Skeletal muscle satellite cell (primary cell): ENCODE measurements around the gene C14orf132.
"Not testable (repeated sequence)": the region's sequence is repeated elsewhere in the genome, so short reads cannot be mapped to it uniquely, and the experiment has no call there.

Experiments used
- H3K27me3 ChIP-seq: 2 replicates; pipeline ENCODE4 v1.7.0; 2013; ENCODE audit warnings: low read length; ENCODE audit not compliant: control insufficient read depth, insufficient read depth
- H3K36me3 ChIP-seq: 2 replicates; pipeline ENCODE4 v1.7.0; 2013; ENCODE audit warnings: mild to moderate bottlenecking, control low read depth, low read length; ENCODE audit not compliant: insufficient read depth
- H3K4me1 ChIP-seq: 2 replicates; pipeline ENCODE4 v1.7.0; 2013; ENCODE audit warnings: low read length; ENCODE audit not compliant: control insufficient read depth, insufficient read depth
- H3K4me2 ChIP-seq: 2 replicates; pipeline ENCODE4 v1.7.0; 2013; ENCODE audit warnings: mild to moderate bottlenecking, low read length
- H3K4me3 ChIP-seq: 2 replicates; pipeline ENCODE4 v1.7.0; 2013; ENCODE audit warnings: low read length
- H3K9ac ChIP-seq: 2 replicates; pipeline ENCODE4 v1.7.0; 2013; ENCODE audit warnings: mild to moderate bottlenecking, low read depth, low read length, moderate library complexity
- H3K9me3 ChIP-seq: replicated peaks from 2 replicates; pipeline ENCODE4 v1.7.0; 2013; ENCODE audit warnings: mild to moderate bottlenecking, control low read depth, low read length

Gene C14orf132

DNA sequence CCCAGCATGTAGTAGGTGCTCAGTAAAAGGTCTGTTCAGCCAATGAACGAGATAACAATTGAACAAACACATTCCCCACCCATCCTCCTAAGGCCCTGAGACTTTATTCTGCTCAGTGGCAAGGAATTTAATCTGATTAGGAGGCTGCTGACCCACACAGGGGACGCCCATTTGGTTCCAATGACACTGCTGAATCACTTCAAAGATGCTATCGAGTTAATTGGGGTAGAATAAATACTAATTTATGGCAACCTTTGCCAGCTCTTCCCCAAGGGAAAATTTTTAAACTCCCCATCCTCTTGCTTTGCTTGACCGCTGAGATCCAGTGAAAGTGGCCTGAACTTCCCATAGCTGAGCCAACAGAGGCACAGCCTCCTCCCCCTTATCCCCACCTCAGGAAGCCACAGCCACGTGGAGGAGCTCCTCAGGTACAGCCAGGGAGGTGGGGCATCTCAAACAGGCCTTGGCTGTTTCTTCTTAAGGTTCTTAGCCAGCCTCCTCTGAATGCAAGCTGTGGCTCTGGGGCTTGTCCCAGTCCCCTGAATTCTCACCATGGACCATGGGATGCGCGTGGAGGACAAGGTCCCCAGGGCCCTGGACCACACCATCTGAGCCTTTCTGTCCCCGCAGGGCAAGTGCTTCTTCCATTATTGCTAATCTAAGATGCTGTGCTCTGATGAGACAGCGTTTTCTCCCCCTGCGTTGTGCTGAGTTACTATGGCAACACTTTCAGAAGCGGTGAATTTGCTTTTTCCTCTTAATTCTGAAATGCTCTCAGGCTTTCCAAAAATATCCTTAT is 26.7 kb downstream of the C14orf132 start:
- no peaks in the 10 kb centered on the region for H3K4me1 ChIP-seq
- no peak overlapping the region for H3K9ac ChIP-seq
- no peaks in the 10 kb centered on the region for H3K27me3 ChIP-seq
- H3K9me3 ChIP-seq = no peaks in the 10 kb centered on the region
- no peak overlapping the region for H3K4me2 ChIP-seq
- H3K4me3 ChIP-seq = no peak overlapping the region
- H3K36me3 ChIP-seq = peaks cover 4% of the 10 kb centered on the region

DNA sequence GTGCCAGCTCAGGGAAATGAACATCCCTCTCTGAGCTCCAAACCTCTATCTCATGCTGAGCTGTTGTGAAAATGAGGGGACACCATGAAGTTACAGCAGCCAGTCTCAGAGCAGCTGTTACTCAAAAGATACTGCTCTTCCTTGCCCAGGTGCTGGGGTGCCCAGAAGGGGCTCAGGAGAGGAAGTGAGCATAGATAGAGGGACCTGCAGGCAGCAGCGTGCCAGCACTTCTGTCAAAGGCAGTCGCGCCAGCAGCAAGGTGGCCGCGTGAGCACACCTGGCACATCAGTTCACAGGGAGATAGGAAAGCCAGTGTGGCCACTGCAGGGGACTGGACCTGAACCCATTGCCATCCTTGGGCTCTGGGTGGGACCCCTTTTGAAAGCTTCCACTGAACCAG is 27.8 kb downstream of the C14orf132 start:
- no peak overlapping the region for H3K9ac ChIP-seq
- H3K9me3 ChIP-seq = no peaks in the 10 kb centered on the region
- H3K27me3 ChIP-seq = no peaks in the 10 kb centered on the region

GRCh38 chr14:96067985-96068930 is 29.1 kb downstream of the C14orf132 start:
- H3K9me3 ChIP-seq = no peaks in the 10 kb centered on the region
- no peak overlapping the region for H3K9ac ChIP-seq
- H3K4me3 ChIP-seq = no peak overlapping the region
- no peaks in the 10 kb centered on the region for H3K27me3 ChIP-seq
- H3K4me2 ChIP-seq = no peak overlapping the region
- H3K4me1 ChIP-seq = no peaks in the 10 kb centered on the region
- no peaks in the 10 kb centered on the region for H3K36me3 ChIP-seq

More for the DNA sequence above, 27.8 kb downstream of the C14orf132 start:
- H3K4me2 ChIP-seq = no peak overlapping the region
- H3K4me3 ChIP-seq = no peak overlapping the region
- H3K4me1 ChIP-seq = no peaks in the 10 kb centered on the region
- peaks cover 3% of the 10 kb centered on the region for H3K36me3 ChIP-seq

DNA sequence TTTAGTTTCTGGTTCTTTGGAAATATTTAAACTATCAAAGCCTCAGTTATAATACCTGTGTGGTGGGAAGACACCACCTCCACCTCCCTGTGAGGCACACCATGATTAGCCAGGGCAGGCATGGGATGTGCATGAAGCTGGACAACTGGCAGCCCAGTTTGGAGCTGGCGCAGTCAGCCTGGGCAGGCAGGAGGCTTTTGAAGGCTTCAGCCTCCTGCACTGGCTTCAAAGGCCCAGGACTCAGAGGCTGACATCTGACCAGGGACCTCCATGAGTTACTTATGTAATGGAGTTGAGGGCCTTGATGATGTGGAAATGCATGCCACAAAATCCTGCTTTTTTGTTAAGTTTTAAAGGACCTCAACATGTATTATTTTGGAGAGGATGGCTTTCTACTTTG is 30.3 kb downstream of the C14orf132 start:
- H3K4me2 ChIP-seq = no peak overlapping the region
- no peak overlapping the region for H3K4me3 ChIP-seq
- no peaks in the 10 kb centered on the region for H3K4me1 ChIP-seq
- H3K36me3 ChIP-seq = no peaks in the 10 kb centered on the region
- H3K9me3 ChIP-seq = no peaks in the 10 kb centered on the region
- no peak overlapping the region for H3K9ac ChIP-seq
- no peaks in the 10 kb centered on the region for H3K27me3 ChIP-seq

DNA sequence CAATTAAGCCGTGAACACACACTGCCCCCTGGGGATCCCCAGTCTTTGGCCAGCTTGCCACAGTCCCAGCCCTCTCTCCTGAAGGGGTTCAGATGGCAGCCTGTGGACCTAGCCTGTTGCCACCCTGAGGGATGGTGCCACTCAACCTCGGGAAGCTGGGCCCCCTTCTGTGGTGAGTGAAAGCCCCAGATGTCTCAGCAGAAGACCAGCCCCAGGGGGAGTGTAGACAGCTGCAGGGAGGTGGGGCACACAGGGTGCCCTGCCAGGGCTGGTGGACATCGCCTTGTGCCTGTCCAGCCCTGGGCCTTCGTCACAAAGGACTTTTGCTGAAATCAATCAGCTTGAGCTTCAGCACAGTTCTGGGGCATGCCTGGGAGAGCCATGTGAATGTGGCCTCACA is 32.4 kb downstream of the C14orf132 start:
- H3K36me3 ChIP-seq = no peaks in the 10 kb centered on the region
- H3K4me2 ChIP-seq = no peak overlapping the region
- no peaks in the 10 kb centered on the region for H3K9me3 ChIP-seq
- no peaks in the 10 kb centered on the region for H3K27me3 ChIP-seq
- no peak overlapping the region for H3K9ac ChIP-seq
- H3K4me1 ChIP-seq = no peaks in the 10 kb centered on the region
- no peak overlapping the region for H3K4me3 ChIP-seq

DNA sequence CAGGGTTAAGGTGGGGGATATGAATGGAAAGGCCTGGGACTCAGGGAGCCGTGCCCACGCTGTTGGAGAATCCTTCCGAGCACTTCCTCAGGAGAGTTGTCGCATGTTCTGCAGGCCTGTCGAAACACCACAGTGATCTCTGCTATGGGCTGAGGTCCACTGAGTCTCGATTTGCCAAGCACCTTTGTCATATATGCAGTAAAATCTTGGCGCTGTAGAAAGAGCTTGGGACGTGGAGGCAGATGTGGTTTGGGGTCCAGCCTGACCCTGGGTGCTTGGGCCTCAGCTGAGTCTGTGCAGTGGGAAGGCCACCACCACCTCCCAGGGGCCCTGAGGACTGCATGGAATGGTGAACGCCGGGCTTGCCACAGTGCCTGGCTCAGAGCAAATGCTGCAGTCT is 32.9 kb downstream of the C14orf132 start:
- no peaks in the 10 kb centered on the region for H3K4me1 ChIP-seq
- no peak overlapping the region for H3K4me2 ChIP-seq
- H3K36me3 ChIP-seq = no peaks in the 10 kb centered on the region
- H3K9me3 ChIP-seq = no peaks in the 10 kb centered on the region
- no peak overlapping the region for H3K4me3 ChIP-seq
- H3K27me3 ChIP-seq = no peaks in the 10 kb centered on the region
- H3K9ac ChIP-seq = no peak overlapping the region

DNA sequence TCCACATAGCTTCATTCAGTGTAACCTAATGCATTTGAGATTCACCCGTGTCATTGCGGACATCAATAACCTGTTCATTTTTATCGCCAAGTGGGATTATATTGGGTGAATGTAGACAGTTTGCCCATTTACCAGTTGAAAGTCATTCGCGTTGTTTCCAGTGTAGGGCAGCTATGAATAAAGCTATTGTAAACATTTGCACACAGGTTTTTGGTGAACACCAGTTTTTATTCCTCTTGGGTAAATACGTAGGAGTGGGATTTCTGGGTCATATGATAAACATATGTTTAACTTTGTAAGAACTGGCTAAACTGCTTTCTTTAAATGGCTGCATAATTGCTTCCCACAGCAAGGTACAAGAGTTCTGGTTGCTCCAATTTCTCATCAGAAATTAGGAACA is 33.6 kb downstream of the C14orf132 start:
- no peak overlapping the region for H3K4me2 ChIP-seq
- H3K4me3 ChIP-seq = no peak overlapping the region
- H3K36me3 ChIP-seq = no peaks in the 10 kb centered on the region
- no peaks in the 10 kb centered on the region for H3K9me3 ChIP-seq
- H3K27me3 ChIP-seq = no peaks in the 10 kb centered on the region
- H3K4me1 ChIP-seq = no peaks in the 10 kb centered on the region
- H3K9ac ChIP-seq = no peak overlapping the region

DNA sequence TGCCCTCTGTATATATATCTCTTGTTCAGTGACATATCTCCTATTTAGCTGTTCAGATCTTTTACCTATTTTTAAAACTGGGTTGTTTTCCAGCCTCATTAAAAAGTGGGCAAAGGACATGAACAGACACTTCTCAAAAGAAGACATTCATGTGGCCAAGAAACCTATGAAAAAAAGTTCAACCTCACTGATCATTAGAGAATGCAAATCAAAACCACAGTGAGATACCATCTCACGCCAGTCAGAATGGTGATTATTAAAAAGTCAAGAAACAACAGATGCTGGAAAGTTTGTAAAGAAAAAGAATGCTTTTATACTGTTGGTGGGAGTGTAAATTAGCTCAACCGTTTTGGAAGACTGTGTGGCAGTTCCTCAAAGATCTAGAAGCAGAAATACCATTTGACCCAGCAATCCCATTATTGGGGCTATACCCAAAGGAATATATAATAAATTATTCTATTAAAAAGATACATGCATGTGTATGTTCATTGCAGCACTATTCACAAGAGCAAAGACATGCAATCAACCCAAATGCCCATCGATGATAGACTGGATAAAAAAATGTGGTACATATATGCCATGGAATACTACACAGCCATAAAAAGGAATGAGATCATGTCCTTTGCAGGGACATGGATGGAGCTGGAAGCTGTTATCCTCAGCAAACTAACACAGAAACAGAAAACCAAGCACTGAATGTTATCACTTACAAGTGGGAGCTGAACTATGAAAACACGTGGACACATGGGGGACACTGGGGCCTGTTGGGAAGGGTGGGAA is 34.3 kb downstream of the C14orf132 start:
- not testable (repeated sequence) for H3K4me1 ChIP-seq, H3K4me3 ChIP-seq, H3K4me2 ChIP-seq, H3K9me3 ChIP-seq, H3K27me3 ChIP-seq, H3K9ac ChIP-seq, H3K36me3 ChIP-seq

DNA sequence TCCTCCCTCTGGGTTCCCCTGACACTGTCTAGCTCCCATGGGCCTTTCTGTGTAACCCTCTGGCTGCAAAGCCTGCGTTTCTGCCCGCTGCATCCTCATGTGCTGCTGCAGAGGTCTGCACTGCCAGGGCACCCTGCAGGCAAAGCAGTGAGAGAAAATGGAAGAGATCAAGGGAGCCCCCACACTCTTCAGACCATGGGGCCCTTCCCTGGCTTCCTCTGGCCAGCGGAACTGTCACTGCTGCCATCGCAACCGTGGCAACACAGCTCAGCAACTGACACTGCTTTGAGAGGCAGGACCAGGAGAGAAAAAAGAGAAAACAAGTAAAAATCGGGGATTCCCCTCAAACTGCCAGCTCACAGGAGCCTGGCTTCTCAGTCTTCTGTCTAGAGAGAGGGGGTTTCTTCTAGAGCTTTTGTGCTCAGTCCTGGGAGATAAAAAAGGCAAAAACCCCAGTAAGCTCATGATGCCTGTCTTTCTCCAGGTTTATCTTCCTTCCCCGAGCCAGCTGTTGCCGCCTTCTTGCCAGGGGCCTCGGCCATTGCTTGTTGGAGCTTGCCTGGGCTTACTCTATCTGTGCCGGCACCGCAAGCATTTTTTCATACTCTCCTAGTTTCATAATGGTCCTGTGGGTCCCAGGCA is 38.9 kb downstream of the C14orf132 start:
- no peak overlapping the region for H3K4me3 ChIP-seq
- H3K9ac ChIP-seq = no peak overlapping the region
- no peak overlapping the region for H3K4me2 ChIP-seq
- H3K9me3 ChIP-seq = no peaks in the 10 kb centered on the region
- H3K4me1 ChIP-seq = no peaks in the 10 kb centered on the region
- H3K27me3 ChIP-seq = no peaks in the 10 kb centered on the region
- H3K36me3 ChIP-seq = no peaks in the 10 kb centered on the region

GRCh38 chr14:96078625-96079016 is 39.5 kb downstream of the C14orf132 start:
- no peaks in the 10 kb centered on the region for H3K4me1 ChIP-seq
- H3K4me2 ChIP-seq = no peak overlapping the region
- no peak overlapping the region for H3K4me3 ChIP-seq
- no peaks in the 10 kb centered on the region for H3K9me3 ChIP-seq
- no peaks in the 10 kb centered on the region for H3K36me3 ChIP-seq
- H3K27me3 ChIP-seq = no peaks in the 10 kb centered on the region
- no peak overlapping the region for H3K9ac ChIP-seq

DNA sequence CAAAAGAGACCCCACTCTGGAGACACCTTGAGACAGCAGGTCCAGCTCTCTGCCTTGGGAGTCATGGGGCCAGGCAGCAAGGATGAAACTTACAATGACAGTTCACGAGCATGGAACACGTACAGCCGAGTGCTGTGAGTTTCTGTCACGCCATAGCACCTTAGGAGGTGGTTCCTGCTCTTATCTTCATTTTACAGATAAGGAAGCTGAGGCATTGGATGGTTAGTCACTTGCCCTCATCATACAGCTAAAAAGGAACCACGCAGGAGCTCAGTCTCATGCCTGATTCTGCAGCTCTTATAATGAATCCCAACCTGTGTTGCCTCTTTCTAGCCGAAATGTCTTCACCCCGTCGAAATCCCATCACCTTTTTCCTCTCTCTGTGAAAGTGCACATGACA is 39.9 kb downstream of the C14orf132 start:
- Histone ChIP-seq H3K36me3 (no peaks in the 10 kb centered on the region), H3K9me3 (no peaks in the 10 kb centered on the region), H3K4me1 (no peaks in the 10 kb centered on the region), H3K27me3 (no peaks in the 10 kb centered on the region), H3K9ac (no peak overlapping the region), H3K4me2 (no peak overlapping the region), H3K4me3 (no peak overlapping the region)
